Inferior parietal cortex (tissue), 1 donor: ENCODE results near the gene RNF19B.

Experiments used
- DNase-seq: peaks from one replicate; pipeline ENCODE4 v3.0.0-alpha.2; 2016; ENCODE audit errors: extremely low spot score

RNF19B gene

GRCh38 chr1:32901823-32902534 is 62.6 kb downstream of the RNF19B start:
- DNase-seq: no peak

GRCh38 chr1:32900956-32901822 is 63.4 kb downstream of the RNF19B start, which contains the start of gene TMEM54:
Gene TMEM54 (minus strand): TSS chr1:32901389. CDS start chr1:32901238, 151 bp downstream.
- no peak for DNase-seq

GRCh38 chr1:32900371-32900955 is 64.1 kb downstream of the RNF19B start:
- DNase-seq: no peak

GRCh38 chr1:32899586-32900296 is 64.9 kb downstream of the RNF19B start:
- no peak for DNase-seq

GRCh38 chr1:32898958-32899357 is 65.7 kb downstream of the RNF19B start:
- DNase-seq: no peak

- no peak for DNase-seq
Observed at GRCh38 chr1:32898056-32898455, 66.6 kb downstream of the RNF19B start.

- DNase-seq: no peak
Observed at GRCh38 chr1:32897082-32898049, 67.2 kb downstream of the RNF19B start.

- DNase-seq: no peak
Observed at GRCh38 chr1:32896451-32896850, 68.2 kb downstream of the RNF19B start.

- no peak for DNase-seq
Observed at GRCh38 chr1:32895325-32896215, 69.0 kb downstream of the RNF19B start.

- no peak for DNase-seq
Observed at GRCh38 chr1:32894681-32895080, 69.9 kb downstream of the RNF19B start.

GRCh38 chr1:32894019-32894600 is 70.5 kb downstream of the RNF19B start:
- no peak for DNase-seq

- DNase-seq: no peak
Observed at GRCh38 chr1:32893198-32894018, 71.2 kb downstream of the RNF19B start.

- DNase-seq: peak; percentile 61
Observed at GRCh38 chr1:32892368-32893197, 72.0 kb downstream of the RNF19B start.

GRCh38 chr1:32891630-32892029 is 73.0 kb downstream of the RNF19B start:
- DNase-seq: no peak

GRCh38 chr1:32891241-32891570 is 73.4 kb downstream of the RNF19B start:
- no peak for DNase-seq

- no peak for DNase-seq
Observed at GRCh38 chr1:32890516-32891240, 73.9 kb downstream of the RNF19B start.

GRCh38 chr1:32889731-32890278 is 74.8 kb downstream of the RNF19B start:
- no peak for DNase-seq
